HG03342 (cell line): ENCODE data around the gene RAB11FIP2.
"Not testable (repeated sequence)": the region's sequence is repeated elsewhere in the genome, so short reads cannot be mapped to it uniquely, and the experiment has no call there.

Experiments
- ATAC-seq: cut with Tn5 transposase; IDR thresholded peaks from one replicate; pipeline ENCODE4 v1.9.1; 2021; ENCODE audit warnings: mild to moderate bottlenecking, moderate library complexity; ENCODE audit not compliant: unreplicated experiment

RAB11FIP2 gene, protein sequence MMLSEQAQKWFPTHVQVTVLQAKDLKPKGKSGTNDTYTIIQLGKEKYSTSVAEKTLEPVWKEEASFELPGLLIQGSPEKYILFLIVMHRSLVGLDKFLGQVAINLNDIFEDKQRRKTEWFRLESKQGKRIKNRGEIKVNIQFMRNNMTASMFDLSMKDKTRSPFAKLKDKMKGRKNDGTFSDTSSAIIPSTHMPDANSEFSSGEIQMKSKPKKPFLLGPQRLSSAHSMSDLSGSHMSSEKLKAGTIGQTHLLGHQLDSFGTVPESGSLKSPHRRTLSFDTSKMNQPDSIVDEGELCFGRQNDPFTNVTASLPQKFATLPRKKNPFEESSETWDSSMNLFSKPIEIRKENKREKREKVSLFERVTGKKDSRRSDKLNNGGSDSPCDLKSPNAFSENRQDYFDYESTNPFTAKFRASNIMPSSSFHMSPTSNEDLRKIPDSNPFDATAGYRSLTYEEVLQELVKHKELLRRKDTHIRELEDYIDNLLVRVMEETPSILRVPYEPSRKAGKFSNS

DNA sequence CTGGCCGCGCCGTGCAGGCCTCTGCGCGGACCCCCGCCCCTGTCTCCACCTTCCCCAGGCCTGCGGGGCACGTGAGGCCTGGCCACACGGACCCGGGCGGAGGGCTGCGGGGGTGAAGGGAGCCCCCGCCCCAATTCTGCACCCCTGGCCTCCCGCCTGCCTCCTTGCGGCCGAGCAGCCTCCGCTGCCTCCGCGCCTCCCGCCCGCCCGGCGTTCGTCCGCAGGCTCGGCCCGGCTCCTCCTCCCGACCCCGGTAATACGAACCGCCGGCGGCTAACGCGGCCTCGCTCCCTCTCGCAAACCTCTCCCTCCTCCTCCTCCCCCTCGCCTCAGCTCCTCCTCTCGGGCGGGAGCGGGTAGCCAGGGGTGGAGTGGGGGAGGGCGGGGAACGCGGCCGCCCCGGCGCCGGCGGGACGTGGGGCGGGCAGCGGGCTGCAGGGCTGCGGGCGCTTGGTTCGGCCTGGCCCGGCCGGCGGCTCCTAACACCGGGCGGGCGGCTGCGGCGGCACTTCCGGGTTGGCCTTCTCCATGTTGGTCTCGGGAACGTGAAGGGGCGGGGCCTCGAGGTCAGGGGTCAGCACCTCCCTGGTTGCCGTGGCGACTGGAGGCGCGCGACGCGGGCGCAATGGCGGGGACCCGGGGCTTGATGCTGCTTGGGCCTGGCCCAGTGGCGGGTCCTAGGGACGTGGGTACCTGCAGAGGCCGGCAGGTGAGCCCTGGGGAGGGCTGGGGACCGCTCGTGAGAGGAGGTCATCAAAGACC lies at the start of gene RAB11FIP2:
Gene RAB11FIP2 (minus strand): TSS at position 547 of the 762 bp plus-strand sequence. CDS start 778 bp downstream, outside the sequence.
- peak; percentile 96 for ATAC-seq

GRCh38 chr10:118096022-118096421 lies 49.3 kb upstream of the RAB11FIP2 start:
- ATAC-seq = no peak

DNA sequence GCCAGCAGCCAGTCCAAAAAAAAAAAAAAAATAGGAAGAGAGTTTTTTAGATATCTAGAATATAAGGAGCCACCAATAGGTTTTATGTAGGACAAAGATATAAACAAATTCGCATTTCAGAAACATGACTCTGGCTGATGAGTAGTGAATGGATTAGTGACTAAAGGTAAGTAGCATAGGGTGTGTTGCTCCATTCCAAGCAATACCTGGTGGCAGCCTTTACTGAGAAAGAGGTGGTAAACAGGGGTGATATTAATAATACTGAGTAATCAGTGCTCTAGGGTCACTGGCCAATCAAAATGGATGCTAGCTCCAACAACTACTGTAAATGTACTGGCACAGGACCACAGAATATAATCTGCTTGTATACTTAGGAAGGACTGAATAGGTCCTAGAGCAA lies 45.5 kb upstream of the RAB11FIP2 start:
- ATAC-seq = no peak

DNA sequence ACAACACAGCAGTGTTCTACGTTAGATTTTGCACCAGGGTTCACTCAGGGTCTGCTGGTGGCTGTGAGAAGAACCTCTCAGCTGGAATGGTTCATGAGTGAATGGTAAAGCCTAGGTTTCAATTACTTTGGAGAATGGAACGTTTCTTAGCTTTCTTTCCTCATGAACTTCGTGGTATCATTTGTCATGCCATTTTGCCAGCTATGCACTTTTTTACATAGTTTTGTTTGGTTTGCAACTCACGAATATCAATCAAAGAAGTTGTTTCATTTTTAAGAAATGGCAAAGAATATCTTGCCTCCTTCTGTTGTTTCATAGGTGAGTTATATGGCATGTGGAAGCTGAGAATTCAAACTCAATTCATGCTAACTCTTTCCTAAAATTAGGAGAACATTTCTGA lies 34.1 kb upstream of the RAB11FIP2 start:
- no peak for ATAC-seq

DNA sequence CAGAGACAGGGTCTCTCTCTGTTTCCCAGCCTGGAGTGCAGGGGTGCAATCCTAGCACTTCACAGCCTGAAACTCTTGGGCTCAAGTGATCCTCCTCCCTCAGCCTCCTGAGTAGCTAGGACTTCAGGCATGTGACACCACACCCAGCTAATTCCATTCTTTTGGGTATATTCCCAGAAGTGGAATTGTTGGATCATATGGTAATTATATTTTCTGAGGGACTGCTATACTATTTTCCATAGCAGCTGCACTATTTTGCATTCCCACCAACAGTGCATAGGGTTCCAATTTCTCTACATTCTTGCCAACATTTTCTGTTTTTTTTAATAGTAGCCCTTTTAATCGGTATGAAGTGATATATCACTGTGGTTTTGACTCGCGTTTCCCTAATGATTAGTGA lies 30.0 kb upstream of the RAB11FIP2 start:
- ATAC-seq = no peak

DNA sequence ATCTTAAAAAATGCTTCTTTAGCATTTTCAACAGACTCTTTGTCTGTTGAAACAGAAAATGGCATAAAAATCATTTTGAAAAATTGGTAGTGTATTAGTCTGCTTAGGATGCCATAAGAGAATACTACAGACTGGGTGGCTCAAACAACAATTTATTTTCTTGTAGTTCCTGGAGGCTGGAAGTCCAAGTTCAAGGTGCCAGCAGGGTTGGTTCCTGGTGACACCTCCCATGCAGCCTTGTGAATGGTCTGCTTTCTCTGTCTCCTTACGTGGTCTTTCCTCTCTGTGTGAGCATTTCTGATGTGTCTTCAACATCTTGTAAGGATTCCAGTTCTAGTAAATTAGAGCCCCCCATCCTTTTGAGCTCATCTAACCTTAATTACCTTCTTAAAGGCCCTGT lies 26.1 kb upstream of the RAB11FIP2 start:
- no peak for ATAC-seq

DNA sequence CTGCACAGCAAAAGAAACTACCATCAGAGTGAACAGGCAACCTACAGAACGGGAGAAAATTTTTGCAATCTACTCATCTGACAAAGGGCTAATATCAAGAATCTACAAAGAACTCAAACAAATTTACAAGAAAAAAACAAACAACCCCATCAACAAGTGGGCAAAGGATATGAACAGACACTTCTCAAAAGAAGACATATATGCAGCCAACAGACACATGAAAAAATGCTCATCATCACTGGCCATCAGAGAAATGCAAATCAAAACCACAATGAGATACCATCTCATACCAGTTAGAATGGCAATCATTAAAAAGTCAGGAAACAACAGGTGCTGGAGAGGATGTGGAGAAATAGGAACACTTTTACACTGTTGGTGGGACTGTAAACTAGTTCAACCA lies 20.6 kb upstream of the RAB11FIP2 start:
- ATAC-seq = not testable (repeated sequence)

GRCh38 chr10:118062798-118063238 lies 16.1 kb upstream of the RAB11FIP2 start:
- no peak for ATAC-seq

GRCh38 chr10:118058371-118058770 lies 11.6 kb upstream of the RAB11FIP2 start:
- ATAC-seq = no peak

GRCh38 chr10:118057361-118057760 lies 10.6 kb upstream of the RAB11FIP2 start:
- ATAC-seq = no peak

- no peak for ATAC-seq
These were observed 7.6 kb upstream of the RAB11FIP2 start for GRCh38 chr10:118054383-118054782.

DNA sequence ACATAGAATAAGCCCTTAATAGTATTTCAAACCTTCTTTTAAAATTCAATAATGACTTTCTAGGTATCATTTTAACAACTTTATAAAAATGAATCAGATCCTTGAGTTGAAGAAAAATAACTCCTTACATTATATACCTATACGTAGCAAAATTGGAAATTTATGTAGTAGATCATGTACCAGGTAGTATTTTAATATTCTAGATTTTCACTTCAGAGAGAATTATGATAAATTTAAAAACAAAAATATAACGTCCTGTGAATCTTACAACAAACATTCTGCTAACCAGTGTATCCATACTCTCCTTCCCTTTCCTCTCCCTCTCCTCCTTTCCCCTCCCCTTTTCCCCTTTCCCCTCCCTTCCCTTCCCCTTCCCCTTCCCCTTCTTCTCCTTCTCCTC lies 6.1 kb upstream of the RAB11FIP2 start:
- ATAC-seq = no peak

DNA sequence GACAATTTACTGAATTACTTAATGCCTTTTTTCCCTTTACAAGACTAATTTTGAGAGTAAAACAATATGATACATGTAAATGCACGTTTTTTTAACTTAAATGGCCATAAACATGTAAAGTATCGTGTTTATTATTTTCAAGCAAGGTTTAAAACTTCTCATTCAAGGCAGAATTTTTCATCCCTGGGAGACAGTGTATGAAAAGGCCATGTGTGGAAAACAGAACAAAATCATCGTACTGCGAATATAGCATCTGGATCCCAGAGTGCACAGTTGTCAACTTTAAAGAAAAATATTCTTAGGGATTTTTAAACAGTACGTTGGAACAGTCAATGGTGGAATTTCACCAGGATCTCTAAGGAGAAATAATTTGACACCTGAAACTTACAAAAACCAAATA lies 1.1 kb upstream of the RAB11FIP2 start:
- no peak for ATAC-seq

- ATAC-seq = peak; percentile 24
These were observed 497 bp upstream of the RAB11FIP2 start for GRCh38 chr10:118047157-118047719.

DNA sequence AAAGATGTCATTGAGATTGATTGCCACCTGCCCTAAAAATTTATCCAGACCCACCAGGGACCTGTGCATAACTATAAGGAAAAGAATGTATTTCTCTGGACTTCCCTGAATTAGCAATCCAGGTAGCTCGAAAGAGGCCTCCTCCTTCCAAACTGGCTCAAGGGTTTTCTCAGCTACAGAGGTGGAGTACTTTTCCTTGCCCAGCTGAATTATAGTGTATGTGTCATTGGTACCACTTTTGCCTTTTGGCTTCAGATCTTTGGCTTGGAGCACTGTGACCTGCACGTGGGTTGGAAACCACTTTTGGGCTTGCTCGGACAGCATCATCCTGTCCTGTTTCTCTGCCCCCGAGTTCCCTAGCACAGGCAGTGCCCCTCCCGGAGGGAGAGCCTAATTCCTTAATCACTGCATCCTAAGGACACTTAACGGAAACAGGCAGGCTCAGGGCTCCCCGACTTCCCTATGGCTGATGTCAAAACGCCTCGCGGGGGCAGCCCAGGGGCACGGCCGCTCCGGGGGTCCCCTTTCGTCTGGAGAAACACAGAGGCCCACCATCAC lies 825 bp downstream of the RAB11FIP2 start:
- ATAC-seq = peak; percentile 27

DNA sequence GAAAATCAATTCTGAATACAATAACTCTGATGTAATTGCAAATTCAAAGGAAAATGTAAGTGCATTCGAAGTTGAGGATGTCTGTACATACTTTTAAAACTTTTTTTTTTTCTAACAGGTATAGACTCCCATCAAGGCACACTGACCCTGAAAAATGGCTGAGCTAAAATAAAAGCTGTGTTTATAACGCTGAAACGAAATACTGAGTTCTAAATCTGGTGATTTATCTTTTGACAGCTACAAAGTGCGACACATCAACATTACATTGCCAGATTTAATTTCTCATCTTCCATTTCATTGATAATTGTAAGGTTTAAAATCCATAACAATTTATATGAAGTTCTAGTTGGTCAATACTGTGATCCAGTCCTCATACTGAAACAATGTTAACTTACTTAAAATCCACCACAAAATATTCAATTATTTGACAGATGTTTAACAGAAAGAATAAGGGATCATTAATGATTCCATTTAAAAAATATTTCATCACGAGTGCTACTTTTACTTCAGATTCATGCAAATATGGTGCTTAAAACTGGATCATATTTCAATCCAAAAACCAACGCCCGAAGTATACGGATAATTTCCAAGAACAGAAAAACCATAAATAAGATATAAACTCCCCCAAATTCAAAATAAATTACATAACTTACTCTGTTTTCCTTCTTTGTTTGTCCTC lies 1.4 kb downstream of the RAB11FIP2 start:
- ATAC-seq = no peak

DNA sequence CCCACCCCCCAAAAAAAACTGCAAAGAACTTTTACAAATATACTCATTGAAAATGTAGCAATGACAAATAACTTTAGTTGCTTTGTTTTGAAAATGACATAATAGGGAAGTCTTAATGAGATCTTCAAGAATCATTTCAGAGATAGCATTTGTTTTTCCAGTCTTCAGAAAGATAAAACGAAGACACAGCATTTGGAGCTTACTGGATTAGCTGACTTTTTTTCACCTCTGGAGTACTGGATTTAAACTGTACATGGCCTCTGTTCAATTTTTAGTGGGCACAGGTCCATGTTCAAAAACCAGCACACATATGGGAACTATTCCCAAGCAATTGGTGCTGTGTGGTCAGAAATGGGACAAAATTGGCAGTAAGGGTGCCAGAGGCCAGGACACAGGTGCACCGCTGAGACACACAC lies 3.9 kb downstream of the RAB11FIP2 start:
- ATAC-seq = no peak

- no peak for ATAC-seq
These were observed 4.4 kb downstream of the RAB11FIP2 start for GRCh38 chr10:118042336-118042735.

- ATAC-seq = no peak
These were observed 5.4 kb downstream of the RAB11FIP2 start for GRCh38 chr10:118041316-118041715.

- no peak for ATAC-seq
These were observed 10.4 kb downstream of the RAB11FIP2 start for GRCh38 chr10:118036281-118036875.
